ENCODE results near the gene MYF6.

GRCh38 chr12:80708975-80709328 is 1.5 kb downstream of the MYF6 start:
- TF ChIP-seq, protein P1, sequence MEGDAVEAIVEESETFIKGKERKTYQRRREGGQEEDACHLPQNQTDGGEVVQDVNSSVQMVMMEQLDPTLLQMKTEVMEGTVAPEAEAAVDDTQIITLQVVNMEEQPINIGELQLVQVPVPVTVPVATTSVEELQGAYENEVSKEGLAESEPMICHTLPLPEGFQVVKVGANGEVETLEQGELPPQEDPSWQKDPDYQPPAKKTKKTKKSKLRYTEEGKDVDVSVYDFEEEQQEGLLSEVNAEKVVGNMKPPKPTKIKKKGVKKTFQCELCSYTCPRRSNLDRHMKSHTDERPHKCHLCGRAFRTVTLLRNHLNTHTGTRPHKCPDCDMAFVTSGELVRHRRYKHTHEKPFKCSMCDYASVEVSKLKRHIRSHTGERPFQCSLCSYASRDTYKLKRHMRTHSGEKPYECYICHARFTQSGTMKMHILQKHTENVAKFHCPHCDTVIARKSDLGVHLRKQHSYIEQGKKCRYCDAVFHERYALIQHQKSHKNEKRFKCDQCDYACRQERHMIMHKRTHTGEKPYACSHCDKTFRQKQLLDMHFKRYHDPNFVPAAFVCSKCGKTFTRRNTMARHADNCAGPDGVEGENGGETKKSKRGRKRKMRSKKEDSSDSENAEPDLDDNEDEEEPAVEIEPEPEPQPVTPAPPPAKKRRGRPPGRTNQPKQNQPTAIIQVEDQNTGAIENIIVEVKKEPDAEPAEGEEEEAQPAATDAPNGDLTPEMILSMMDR (IDR thresholded peaks at IDR 0.05; ENCODE audit: insufficient read depth, low read length), result no peak
- TF ChIP-seq, protein P2, sequence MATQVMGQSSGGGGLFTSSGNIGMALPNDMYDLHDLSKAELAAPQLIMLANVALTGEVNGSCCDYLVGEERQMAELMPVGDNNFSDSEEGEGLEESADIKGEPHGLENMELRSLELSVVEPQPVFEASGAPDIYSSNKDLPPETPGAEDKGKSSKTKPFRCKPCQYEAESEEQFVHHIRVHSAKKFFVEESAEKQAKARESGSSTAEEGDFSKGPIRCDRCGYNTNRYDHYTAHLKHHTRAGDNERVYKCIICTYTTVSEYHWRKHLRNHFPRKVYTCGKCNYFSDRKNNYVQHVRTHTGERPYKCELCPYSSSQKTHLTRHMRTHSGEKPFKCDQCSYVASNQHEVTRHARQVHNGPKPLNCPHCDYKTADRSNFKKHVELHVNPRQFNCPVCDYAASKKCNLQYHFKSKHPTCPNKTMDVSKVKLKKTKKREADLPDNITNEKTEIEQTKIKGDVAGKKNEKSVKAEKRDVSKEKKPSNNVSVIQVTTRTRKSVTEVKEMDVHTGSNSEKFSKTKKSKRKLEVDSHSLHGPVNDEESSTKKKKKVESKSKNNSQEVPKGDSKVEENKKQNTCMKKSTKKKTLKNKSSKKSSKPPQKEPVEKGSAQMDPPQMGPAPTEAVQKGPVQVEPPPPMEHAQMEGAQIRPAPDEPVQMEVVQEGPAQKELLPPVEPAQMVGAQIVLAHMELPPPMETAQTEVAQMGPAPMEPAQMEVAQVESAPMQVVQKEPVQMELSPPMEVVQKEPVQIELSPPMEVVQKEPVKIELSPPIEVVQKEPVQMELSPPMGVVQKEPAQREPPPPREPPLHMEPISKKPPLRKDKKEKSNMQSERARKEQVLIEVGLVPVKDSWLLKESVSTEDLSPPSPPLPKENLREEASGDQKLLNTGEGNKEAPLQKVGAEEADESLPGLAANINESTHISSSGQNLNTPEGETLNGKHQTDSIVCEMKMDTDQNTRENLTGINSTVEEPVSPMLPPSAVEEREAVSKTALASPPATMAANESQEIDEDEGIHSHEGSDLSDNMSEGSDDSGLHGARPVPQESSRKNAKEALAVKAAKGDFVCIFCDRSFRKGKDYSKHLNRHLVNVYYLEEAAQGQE (IDR thresholded peaks at IDR 0.05; ENCODE audit: insufficient replicate concordance, low read depth), result no peak
- no peak for TF ChIP-seq POLR2AphosphoS5 (IDR thresholded peaks at IDR 0.05; ENCODE audit: low read depth)
- no peak for TF ChIP-seq GABPA (IDR thresholded peaks at IDR 0.05; ENCODE audit: low read depth)

Data from HL-60 (cell line).